CD4-positive, alpha-beta T cell (primary cell): Measurements from ENCODE around the gene NUS1. TPM values are rescaled to one million over a fixed set of nuclear protein-coding genes. Genes with fewer than 3 reads are reported as not detected.
"Not testable (repeated sequence)": the region's sequence is repeated elsewhere in the genome, so short reads cannot be mapped to it uniquely, and the experiment has no call there.

Experiments
- ATAC-seq: fragments of 200-7000 bp; cut with Tn5 transposase; one replicate; pipeline ENCODE4 v1.10.0; 2022; ENCODE audit warnings: mild to moderate bottlenecking; ENCODE audit not compliant: poor library complexity
- CTCF ChIA-PET: fragments of 350-600 bp; sonication (Branson Sonifier 250); formaldehyde crosslinking; loops from one replicate; lab custom pipeline; 2021; ENCODE audit warnings: antibody characterized with exemption, inconsistent platforms; lab: Charles Lee
- POLR2A ChIA-PET: fragments of 350-600 bp; sonication (Branson Sonifier 250); formaldehyde crosslinking; loops from one replicate; lab custom pipeline; 2021; ENCODE audit warnings: antibody characterized with exemption, inconsistent platforms; lab: Charles Lee
- DNase-seq, 14 experiments: peaks; one replicate each; pipeline ENCODE4 v3.0.0-alpha.2; 2013 to 2020; ENCODE audit warnings: mixed read lengths in 2 of 14
- H3K27ac ChIP-seq, 2 donors: one replicate each; pipeline versions ENCODE4 v1.5.1 to v1.7.0; 2013; ENCODE audit warnings: low read length in 2 of 2, low read depth in 1 of 2, mild to moderate bottlenecking in 1 of 2
- H3K27me3 ChIP-seq, 2 experiments: 1 replicate in 1 of 2; 2 replicates in 1 of 2; pipeline versions ENCODE4 v1.6.1 to v1.7.0; 2013; ENCODE audit warnings: low read length in 2 of 2, control low read depth in 1 of 2, mild to moderate bottlenecking in 1 of 2, moderate library complexity in 1 of 2; ENCODE audit not compliant: insufficient read depth in 2 of 2, control insufficient read depth in 1 of 2
- H3K36me3 ChIP-seq: one replicate; pipeline ENCODE4 v1.6.1; 2013; ENCODE audit warnings: low read length, control low read depth; ENCODE audit not compliant: insufficient read depth
- H3K4me1 ChIP-seq: one replicate; pipeline ENCODE4 v1.6.1; 2013; ENCODE audit warnings: low read length, control low read depth; ENCODE audit not compliant: insufficient read depth
- H3K4me3 ChIP-seq: one replicate; pipeline ENCODE4 v1.5.1; 2013; ENCODE audit warnings: mild to moderate bottlenecking, low read length, moderate library complexity
- H3K9me3 ChIP-seq, 2 experiments: 1 replicate in 1 of 2; 2 replicates in 1 of 2; pipeline versions ENCODE4 v1.6.1 to v1.7.0; 2013; ENCODE audit warnings: low read length in 2 of 2, mild to moderate bottlenecking in 2 of 2, control low read depth in 1 of 2, moderate library complexity in 1 of 2; ENCODE audit not compliant: control insufficient read depth in 1 of 2, insufficient read depth in 1 of 2
- H3K27ac Mint-ChIP-seq: one replicate; pipeline ENCODE4 v1.8.0; 2020; ENCODE audit warnings: mixed read lengths
- H3K27me3 Mint-ChIP-seq: one replicate; pipeline ENCODE4 v1.8.0; 2021; ENCODE audit warnings: mixed read lengths
- H3K36me3 Mint-ChIP-seq: one replicate; pipeline ENCODE4 v1.8.0; 2021; ENCODE audit warnings: low read depth, mixed read lengths
- H3K4me1 Mint-ChIP-seq: one replicate; pipeline ENCODE4 v1.8.0; 2021; ENCODE audit warnings: low read depth, mixed read lengths
- H3K4me3 Mint-ChIP-seq: one replicate; pipeline ENCODE4 v1.8.0; 2020; ENCODE audit warnings: mild to moderate bottlenecking, mixed read lengths
- H3K9me3 Mint-ChIP-seq: one replicate; pipeline ENCODE4 v1.8.0; 2020; ENCODE audit warnings: mixed read lengths
- CTCF ChIP-seq: fragments of 200-600 bp; IDR thresholded peaks from one replicate; pipeline ENCODE4 v1.8.0; 2022; ENCODE audit warnings: antibody characterized with exemption, mild to moderate bottlenecking
- intact Hi-C, 2 experiments: fragments of 100-400 bp; cut with DNase I in 1 of 2; cut with micrococcal nuclease in 1 of 2; formaldehyde crosslinking; loops; one replicate each; pipeline versions ENCODE4 v1.15.1 to v1.9.0; 2023 to 2025; cut with DNase I, micrococcal nuclease
- total RNA-seq, 174 experiments: library from RNA in 2 of 174; stranded (reverse) in 2 of 174; gene quantifications; one replicate each; pipeline ENCODE4 v1.2.3 and lab custom pipeline; 2021 to 2026

The NUS1 gene
- total RNA-seq, 2 experiments from 2014 or later, result 16.2 to 16.6 TPM

DNA sequence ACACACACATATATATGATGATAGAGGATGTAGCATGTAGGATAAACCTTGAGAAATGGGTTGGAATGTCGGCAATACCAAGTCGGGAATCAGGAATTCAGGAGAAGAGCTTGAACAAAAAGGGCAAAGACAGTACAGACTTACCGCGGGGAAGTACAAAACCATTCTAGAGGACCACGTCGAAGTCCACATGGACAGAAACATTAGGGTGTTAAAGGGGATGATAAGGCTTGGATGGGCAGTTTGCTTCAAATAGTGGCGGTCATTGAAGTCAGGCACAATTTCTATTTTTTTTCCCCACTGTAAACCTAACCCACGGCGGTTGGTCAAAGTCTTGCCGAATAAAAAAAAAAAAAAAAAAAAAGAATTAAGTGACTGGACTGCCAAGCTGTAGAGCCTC is 766 bp upstream of the NUS1 start:
- DNase-seq, result peak in 1 of 14 experiments; percentile 15
- Mint-ChIP-seq H3K4me1 (peaks cover 50% of the 10 kb centered on the region), H3K27ac (peak overlapping the region; percentile 96), H3K4me3 (peak overlapping the region; percentile 99), H3K27me3 (no peaks in the 10 kb centered on the region), H3K9me3 (no peaks in the 10 kb centered on the region), H3K36me3 (peaks cover 24% of the 10 kb centered on the region)
- no peaks in the 10 kb centered on the region for H3K36me3 ChIP-seq
- ATAC-seq, result no peak
- no peaks in the 10 kb centered on the region for H3K27me3 ChIP-seq
- intact Hi-C loops, result loop anchor here in 1 of 2 experiments (10.0 kb wide), 9 partner anchors 330 to 1670 kb away; partner anchors contain the start of genes ASF1A, FAM184A, MAN1A1 and NT5DC1
- H3K9me3 ChIP-seq, result no peaks in the 10 kb centered on the region
- peak overlapping the region; percentile 54 for H3K4me3 ChIP-seq
- H3K27ac ChIP-seq, result peak overlapping the region in 1 of 2 donors; percentile 53
- ChIA-PET POLR2A (no interaction called here), CTCF (interaction anchor here (2.0 kb wide), 1 partner anchor 70 kb away, joined by 5 read pairs; no protein-coding TSS in a partner anchor)
- TF ChIP-seq CTCF, result no peak
- peaks cover 26% of the 10 kb centered on the region for H3K4me1 ChIP-seq

DNA sequence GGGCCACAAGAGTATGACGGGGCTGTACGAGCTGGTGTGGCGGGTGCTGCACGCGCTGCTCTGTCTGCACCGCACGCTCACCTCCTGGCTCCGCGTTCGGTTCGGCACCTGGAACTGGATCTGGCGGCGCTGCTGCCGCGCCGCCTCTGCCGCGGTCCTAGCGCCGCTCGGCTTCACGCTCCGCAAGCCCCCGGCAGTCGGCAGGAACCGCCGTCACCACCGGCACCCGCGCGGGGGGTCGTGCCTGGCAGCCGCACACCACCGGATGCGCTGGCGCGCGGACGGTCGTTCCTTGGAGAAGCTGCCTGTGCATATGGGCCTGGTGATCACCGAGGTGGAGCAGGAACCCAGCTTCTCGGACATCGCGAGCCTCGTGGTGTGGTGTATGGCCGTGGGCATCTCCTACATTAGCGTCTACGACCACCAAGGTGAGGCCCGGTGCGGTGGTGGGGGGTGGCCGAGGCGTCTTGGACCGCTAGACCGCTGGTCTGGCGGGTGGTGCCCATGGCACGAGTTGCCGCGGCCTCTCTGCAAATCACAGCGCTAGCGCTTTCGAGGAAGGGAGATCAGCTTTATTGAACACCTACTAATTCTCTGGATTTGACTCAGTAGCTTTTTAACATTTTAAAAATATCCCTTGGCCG is 511 bp downstream of the NUS1 start:
- peak in 3 of 14 experiments; percentile 3 to 33 (median 25) for DNase-seq

GRCh38 chr6:117676577-117677218 is 1.4 kb downstream of the NUS1 start:
- TF ChIP-seq CTCF, result no peak
- no peak overlapping the region for H3K27ac ChIP-seq

More for the DNA sequence above, 511 bp downstream of the NUS1 start:
- not testable (repeated sequence) for H3K36me3 ChIP-seq, H3K9me3 Mint-ChIP-seq, H3K27me3 Mint-ChIP-seq, H3K27me3 ChIP-seq, H3K27ac ChIP-seq, H3K9me3 ChIP-seq
- Mint-ChIP-seq H3K4me1 (peaks cover 63% of the 10 kb centered on the region), H3K27ac (peak overlapping the region; percentile 96), H3K36me3 (peaks cover 31% of the 10 kb centered on the region), H3K4me3 (peak overlapping the region; percentile 99)
- Histone ChIP-seq H3K4me3 (peak overlapping the region; percentile 69), H3K4me1 (peaks cover 29% of the 10 kb centered on the region)
- ChIA-PET POLR2A (interaction anchor here (1.2 kb wide), 1 partner anchor 73 kb away, joined by 5 read pairs; the partner anchor contains the start of gene GOPC), CTCF (interaction anchor here (2.0 kb wide), 1 partner anchor 72 kb away, joined by 5 read pairs; no protein-coding TSS in a partner anchor)
- peak; percentile 56 for ATAC-seq
- intact Hi-C loops, result loop anchor here (1.0 to 10.0 kb wide), 13 partner anchors 73 to 1669 kb away; partner anchors contain the start of genes ASF1A (in 1 of the 2), FAM184A (in 1 of the 2), GOPC (in 1 of the 2) and MAN1A1 (in 1 of the 2)

More at GRCh38 chr6:117676577-117677218, 1.4 kb downstream of the NUS1 start:
- Mint-ChIP-seq H3K4me3 (peak overlapping the region; percentile 86), H3K4me1 (peaks cover 72% of the 10 kb centered on the region), H3K9me3 (no peaks in the 10 kb centered on the region), H3K27me3 (no peaks in the 10 kb centered on the region), H3K36me3 (peaks cover 37% of the 10 kb centered on the region), H3K27ac (peak overlapping the region; percentile 72)
- CTCF ChIA-PET, result no interaction called here
- no peak for ATAC-seq
- H3K36me3 ChIP-seq, result no peaks in the 10 kb centered on the region
- peaks cover 30% of the 10 kb centered on the region for H3K4me1 ChIP-seq
- POLR2A ChIA-PET, result interaction anchor here (1.2 kb wide), 1 partner anchor 74 kb away, joined by 5 read pairs; the partner anchor contains the start of gene GOPC
- H3K27me3 ChIP-seq, result no peaks in the 10 kb centered on the region
- intact Hi-C loops, result loop anchor here in 1 of 2 experiments (2.0 to 10.0 kb wide), 12 partner anchors 76 to 1668 kb away; partner anchors contain the start of genes ASF1A, FAM184A, MAN1A1 and NT5DC1
- no peaks in the 10 kb centered on the region for H3K9me3 ChIP-seq
- DNase-seq, result no peak
- H3K4me3 ChIP-seq, result peak overlapping the region; percentile 69
